Measurements from ENCODE around the gene CLSTN2. TPM values are rescaled to one million over a fixed set of nuclear protein-coding genes. Genes with fewer than 3 reads are reported as not detected.

CLSTN2 gene
- total RNA-seq, 1 experiment from 2014 or later, result 0.68 TPM

- Histone ChIP-seq H3K9me3 (ENCODE audit: control insufficient read depth, low read depth, low read length) (no peaks in the 10 kb centered on the region), H2BK20ac (ENCODE audit: low read depth, low read length, poor library complexity, severe bottlenecking) (no peak overlapping the region), H3K9ac (ENCODE audit: extremely low read depth, insufficient read length, low read length) (no peak overlapping the region), H2AK5ac (ENCODE audit: insufficient read length, low read length) (no peak overlapping the region), H2BK15ac (ENCODE audit: low read depth, low read length) (no peak overlapping the region), H3K4me2 (ENCODE audit: insufficient read depth, insufficient read length, low read length) (no peak overlapping the region), H4K5ac (ENCODE audit: insufficient read length, low read depth, low read length) (no peak overlapping the region), H3K56ac (ENCODE audit: insufficient read length, low read depth, low read length) (no peak overlapping the region), H2BK12ac (ENCODE audit: insufficient read length, low read depth, low read length) (no peak overlapping the region), H3K23me2 (ENCODE audit: insufficient read length, low read depth, low read length, poor library complexity, severe bottlenecking) (no peaks in the 10 kb centered on the region), H3K18ac (ENCODE audit: insufficient read length, low read depth, low read length) (no peak overlapping the region), H4K91ac (ENCODE audit: insufficient read length, low read depth, low read length) (no peak overlapping the region), H4K20me1 (ENCODE audit: control insufficient read depth, insufficient read depth, insufficient read length) (no peaks in the 10 kb centered on the region), H3K4me1 (ENCODE audit: insufficient read depth, low read length) (no peaks in the 10 kb centered on the region), H4K8ac (replicated peaks; ENCODE audit: insufficient read length, low read depth, low read length) (no peak overlapping the region), H3T11ph (ENCODE audit: low read length) (no peak overlapping the region), H3K23ac (ENCODE audit: insufficient read length, low read depth, low read length) (no peak overlapping the region), H3K27ac (ENCODE audit: insufficient read length, low read depth, low read length) (no peak overlapping the region), H3K79me1 (ENCODE audit: insufficient read depth, low read depth, low read length, poor library complexity, severe bottlenecking) (no peaks in the 10 kb centered on the region), H2BK120ac (ENCODE audit: low read depth, low read length, poor library complexity, severe bottlenecking) (no peak overlapping the region), H3K79me2 (ENCODE audit: insufficient read depth, low read length) (no peaks in the 10 kb centered on the region), H3K4ac (ENCODE audit: low read depth, low read length) (no peak overlapping the region), H3K27me3 (ENCODE audit: insufficient read depth, low read length) (no peaks in the 10 kb centered on the region), H3K14ac (ENCODE audit: insufficient read depth, low read length) (no peak overlapping the region), H2BK5ac (ENCODE audit: insufficient read length, low read length) (no peak overlapping the region), H2AFZ (ENCODE audit: low read length) (no peak overlapping the region)
- no peak for DNase-seq
- TF ChIP-seq, protein P1, sequence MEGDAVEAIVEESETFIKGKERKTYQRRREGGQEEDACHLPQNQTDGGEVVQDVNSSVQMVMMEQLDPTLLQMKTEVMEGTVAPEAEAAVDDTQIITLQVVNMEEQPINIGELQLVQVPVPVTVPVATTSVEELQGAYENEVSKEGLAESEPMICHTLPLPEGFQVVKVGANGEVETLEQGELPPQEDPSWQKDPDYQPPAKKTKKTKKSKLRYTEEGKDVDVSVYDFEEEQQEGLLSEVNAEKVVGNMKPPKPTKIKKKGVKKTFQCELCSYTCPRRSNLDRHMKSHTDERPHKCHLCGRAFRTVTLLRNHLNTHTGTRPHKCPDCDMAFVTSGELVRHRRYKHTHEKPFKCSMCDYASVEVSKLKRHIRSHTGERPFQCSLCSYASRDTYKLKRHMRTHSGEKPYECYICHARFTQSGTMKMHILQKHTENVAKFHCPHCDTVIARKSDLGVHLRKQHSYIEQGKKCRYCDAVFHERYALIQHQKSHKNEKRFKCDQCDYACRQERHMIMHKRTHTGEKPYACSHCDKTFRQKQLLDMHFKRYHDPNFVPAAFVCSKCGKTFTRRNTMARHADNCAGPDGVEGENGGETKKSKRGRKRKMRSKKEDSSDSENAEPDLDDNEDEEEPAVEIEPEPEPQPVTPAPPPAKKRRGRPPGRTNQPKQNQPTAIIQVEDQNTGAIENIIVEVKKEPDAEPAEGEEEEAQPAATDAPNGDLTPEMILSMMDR (conservative IDR thresholded peaks at IDR 0.05), result no peak
- H3K4me1 Mint-ChIP-seq, result peaks cover 0 to 3% of the 10 kb centered on the region in 2 experiments; a peak in 2 of 4 replicates
- no peaks in the 10 kb centered on the region for H3K36me3 Mint-ChIP-seq (ENCODE audit: insufficient read depth in 1 of 3, low read depth in 3 of 3)
- no peak overlapping the region for H3K4me3 Mint-ChIP-seq
- H3K27ac Mint-ChIP-seq, result no peak overlapping the region
- peaks cover 2% of the 10 kb centered on the region for H3K27me3 Mint-ChIP-seq (ENCODE audit: low read depth)
- peaks cover 0 to 4% of the 10 kb centered on the region in 2 experiments; a peak in 1 of 5 replicates for H3K9me3 Mint-ChIP-seq
Observed at GRCh38 chr3:140062461-140062860, 127.5 kb downstream of the CLSTN2 start.

Data from H9 (cell line).